ENCODE measurements around the gene ZFAND6.

Gene ZFAND6

DNA sequence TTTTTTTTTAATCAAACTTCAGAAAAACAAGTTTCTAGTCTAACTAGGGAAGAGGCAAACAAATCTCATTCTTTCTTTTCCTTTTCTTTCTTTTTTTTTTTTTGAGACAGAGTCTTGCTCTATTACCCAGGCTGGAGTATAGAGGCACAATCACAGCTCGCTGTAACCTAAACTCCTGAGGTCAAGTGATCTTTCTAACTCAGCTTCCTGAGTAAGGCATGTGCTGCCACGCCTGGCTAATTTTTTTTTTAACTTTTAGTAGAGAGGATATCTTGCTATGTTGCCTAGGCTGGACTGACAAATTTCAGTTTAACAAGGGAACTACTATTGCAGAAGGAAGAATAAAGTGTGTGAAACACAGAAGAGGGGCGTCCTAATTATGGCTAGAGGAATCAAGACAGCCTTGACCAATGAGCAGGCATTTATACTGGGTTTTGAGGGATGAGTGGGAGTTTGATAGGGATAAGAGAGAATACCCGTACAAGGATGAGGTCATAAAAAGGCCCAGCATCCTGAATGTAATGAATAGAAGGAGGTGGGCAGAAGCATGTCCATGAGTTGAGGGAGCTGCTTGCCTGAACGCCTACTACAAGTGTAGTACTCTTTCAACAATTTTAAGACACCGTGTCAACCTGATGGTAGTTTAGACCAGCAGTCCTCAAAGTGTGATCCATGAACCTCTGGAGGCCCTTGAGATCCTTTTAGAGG lies 6.7 kb upstream of the ZFAND6 start:
- DNase-seq (ENCODE audit: low read depth in 2 of 2): no peak

GRCh38 chr15:80055933-80056332 lies 3.5 kb upstream of the ZFAND6 start:
- no peak for DNase-seq (ENCODE audit: low read depth in 2 of 2)

GRCh38 chr15:80058044-80058443 lies 1.4 kb upstream of the ZFAND6 start:
- DNase-seq (ENCODE audit: low read depth in 2 of 2): no peak

DNA sequence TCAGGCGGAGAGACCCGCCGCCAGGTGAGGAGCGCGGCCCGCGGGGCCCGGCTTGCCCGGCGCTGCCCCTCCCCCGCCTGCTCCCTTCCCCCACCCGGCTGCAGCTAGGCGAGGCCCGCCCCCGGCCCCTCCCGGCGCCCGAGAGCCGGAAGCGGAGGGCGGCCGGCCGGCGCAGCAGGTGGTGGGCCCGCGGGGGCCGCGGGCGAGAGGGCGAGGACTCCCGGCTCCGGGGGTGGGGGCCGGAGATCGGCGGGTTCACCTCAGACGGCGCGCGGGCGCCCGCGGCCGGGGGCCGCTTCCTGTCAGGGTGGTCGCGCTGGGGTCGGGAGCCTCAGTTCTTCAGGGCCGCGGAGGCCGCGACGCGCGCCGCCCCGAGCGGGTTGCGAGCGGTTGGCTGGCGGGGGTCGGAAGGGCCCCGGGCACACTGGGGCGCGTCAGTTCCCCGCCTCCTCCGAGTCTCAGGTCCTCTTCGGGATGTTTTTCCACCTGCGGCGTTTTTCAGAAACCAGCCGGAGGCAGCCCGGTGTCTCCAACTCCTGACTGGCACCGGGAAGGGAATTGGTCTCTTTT lies 395 bp downstream of the ZFAND6 start:
- no peak for DNase-seq (ENCODE audit: low read depth in 2 of 2)

DNA sequence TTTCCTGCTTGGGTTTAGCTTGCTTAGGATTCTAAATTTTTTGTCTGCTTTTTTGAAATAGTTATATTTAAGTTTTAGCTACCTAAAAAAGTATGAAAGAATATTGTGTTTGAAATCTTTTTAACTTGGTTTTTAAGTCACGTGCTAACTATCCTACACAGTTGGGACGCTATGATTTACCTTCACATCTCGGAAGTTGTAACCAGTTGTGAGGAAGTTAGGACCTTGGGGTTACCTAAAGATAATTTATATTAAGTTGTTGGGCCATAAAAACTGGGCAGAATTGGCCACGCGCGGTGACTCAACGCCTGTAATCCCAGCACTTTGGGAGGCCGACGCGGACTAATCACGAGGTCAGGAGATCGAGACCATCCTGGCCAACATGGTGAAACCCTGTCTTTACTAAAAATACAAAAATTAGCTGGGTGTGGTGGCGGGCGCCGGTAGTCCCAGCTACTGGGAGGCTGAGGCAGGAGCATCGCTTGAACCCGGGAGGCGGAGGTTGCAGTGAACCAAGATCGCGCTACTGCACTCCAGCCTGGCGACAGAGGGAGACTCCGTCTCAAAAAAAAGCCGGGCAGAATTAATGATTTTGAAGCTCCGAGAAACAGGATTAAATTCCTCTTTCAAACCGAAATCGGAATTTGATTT lies 1.0 kb downstream of the ZFAND6 start:
- DNase-seq (ENCODE audit: low read depth in 2 of 2): no peak

GRCh38 chr15:80061582-80061981 lies 2.1 kb downstream of the ZFAND6 start:
- DNase-seq (ENCODE audit: low read depth in 2 of 2): no peak

- DNase-seq (ENCODE audit: low read depth in 2 of 2): no peak
These were observed 7.4 kb downstream of the ZFAND6 start for GRCh38 chr15:80066912-80067311.

- DNase-seq (ENCODE audit: low read depth in 2 of 2): peak; percentile 35 to 37
These were observed 9.1 kb downstream of the ZFAND6 start for GRCh38 chr15:80068578-80068977.

DNA sequence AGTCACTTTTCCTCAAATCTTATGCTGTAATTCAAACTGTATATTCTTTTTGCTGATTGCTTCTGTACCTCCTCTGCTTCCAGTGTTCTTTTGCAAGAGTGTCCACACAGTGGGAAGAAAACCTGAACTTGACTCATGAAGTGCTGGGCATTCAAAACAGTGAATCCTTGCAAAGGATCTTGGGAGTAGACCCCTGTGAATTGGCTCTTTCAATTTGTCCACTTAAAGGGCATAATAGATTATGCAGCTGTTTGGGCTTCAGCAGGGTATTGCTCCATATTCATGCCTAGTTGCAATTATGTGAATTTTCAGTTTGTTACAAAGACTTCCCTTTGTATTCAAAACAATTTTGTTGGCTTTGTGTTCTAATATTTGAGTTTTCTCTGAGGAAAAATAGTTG lies 11.4 kb downstream of the ZFAND6 start:
- no peak for DNase-seq (ENCODE audit: low read depth in 2 of 2)

GRCh38 chr15:80071652-80072051 lies 12.2 kb downstream of the ZFAND6 start:
- no peak for DNase-seq (ENCODE audit: low read depth in 2 of 2)

- peak; percentile 78 to 81 for DNase-seq (ENCODE audit: low read depth in 2 of 2)
These were observed 13.0 kb downstream of the ZFAND6 start for GRCh38 chr15:80072285-80072994.

GRCh38 chr15:80073197-80073596 lies 13.7 kb downstream of the ZFAND6 start:
- DNase-seq (ENCODE audit: low read depth in 2 of 2): no peak

DNA sequence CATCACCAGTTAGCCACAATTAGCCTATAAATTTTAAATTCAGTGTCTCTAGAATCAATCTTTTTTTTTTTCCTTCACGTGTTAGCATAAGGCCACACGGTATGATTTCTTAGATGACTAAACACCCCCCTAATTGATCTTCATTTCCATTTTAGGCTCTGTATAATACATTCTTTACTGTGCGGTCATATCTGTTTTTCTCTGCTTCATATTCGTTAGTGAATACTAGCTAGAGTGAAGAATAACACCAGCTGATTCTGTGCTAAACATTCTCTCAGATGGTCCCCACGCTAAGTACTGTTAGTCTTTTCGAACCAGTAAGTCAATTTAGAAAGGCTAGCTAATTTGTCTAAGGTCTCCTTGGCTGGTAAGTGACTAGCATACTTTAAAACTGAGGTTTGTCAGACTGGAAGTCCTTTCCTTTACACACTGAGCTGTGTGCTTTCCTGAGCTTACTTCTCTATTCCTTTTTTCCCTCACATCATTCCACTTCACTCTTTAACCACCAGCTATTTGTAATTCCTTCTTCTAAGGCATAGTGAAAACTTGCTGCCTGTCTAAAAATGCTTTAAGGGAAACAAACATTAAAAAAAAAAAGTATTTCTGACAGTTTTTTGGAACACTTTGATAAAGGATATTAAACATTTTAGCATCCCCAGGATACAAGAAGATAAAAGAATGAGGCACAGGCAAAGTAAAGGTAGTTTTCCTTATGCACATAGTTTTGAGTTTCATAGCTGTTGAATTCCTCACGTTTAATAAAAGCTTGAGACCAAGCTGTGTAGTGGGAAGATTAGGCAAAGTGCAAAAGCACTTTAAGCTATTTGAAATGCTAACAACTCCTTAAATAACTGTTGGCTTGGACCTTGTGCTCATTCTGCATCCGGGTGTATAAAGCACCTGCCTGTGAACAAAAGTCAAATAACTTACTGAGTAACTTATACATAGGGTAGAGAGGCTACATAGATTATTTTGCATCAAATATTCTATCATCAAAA lies 17.1 kb downstream of the ZFAND6 start:
- peak; percentile 42 to 49 for DNase-seq (ENCODE audit: low read depth in 2 of 2)

DNA sequence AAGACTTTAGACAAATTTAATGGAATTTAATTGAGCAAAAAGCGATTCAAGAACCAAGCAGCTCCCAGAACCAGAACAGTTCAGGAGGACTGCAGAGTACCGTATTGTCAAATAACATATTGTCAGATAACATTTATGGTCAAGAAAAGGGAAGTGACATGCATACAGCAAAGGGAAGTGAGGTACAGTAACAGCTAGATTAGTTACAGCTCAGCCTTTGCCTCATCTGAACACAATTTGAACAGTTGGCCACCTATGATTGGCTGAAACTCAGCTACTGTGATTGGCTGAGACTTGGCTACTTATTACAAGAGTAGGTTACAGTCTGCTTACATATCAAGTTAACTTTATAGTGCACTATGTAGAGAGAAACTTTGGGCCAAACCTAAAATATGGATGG lies 21.9 kb downstream of the ZFAND6 start:
- DNase-seq (ENCODE audit: low read depth in 2 of 2): no peak

GRCh38 chr15:80087104-80087503 lies 27.6 kb downstream of the ZFAND6 start:
- DNase-seq (ENCODE audit: low read depth in 2 of 2): no peak

DNA sequence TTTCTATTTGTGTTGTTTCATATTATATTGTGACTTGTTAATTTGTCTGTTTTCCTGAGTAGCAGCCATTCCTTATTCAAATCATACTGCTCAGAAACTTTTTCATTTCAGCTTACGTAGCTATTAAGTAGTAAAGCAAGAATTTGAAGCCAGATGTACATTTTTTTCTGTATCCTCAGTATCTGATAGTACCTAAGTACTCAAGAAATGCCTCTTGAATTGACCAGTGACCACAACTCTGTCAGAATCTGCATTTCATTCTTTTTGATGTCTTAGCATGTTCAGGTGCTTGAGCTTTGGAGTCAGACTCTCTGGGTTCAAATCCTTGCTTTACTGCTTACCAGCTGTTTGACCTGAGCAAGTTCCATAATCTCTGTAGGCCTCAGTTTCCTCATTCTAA lies 30.6 kb downstream of the ZFAND6 start:
- no peak for DNase-seq (ENCODE audit: low read depth in 2 of 2)

DNA sequence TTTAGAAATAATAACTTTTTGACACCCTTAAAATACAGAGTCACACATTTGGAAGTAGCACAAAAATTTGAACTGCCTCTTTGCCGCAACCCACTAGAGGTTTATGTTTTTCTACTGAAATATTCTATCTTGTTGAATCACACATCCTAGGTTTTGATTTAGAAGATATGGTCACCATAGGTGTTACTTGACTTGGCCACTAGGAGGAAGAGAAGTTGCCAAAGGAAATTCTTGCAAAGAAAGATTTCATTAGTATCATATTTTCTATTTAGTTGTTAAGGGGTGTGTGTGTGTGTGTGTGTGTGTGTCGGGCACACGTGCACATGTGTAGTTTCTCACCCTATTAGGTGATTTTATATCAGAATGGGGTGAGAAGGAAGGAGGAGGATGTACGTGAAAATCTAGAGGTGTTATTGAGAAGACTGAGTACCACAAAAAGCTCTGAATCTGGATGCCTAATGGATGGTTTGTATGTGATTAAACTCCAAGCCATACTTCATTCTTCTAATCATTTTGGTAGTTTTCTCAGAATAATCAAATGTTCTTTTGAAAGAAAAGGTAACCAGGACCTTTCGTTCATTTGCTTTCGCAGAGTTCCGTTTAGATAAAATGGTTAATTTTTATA lies 31.5 kb downstream of the ZFAND6 start:
- no peak for DNase-seq (ENCODE audit: low read depth in 2 of 2)

DNA sequence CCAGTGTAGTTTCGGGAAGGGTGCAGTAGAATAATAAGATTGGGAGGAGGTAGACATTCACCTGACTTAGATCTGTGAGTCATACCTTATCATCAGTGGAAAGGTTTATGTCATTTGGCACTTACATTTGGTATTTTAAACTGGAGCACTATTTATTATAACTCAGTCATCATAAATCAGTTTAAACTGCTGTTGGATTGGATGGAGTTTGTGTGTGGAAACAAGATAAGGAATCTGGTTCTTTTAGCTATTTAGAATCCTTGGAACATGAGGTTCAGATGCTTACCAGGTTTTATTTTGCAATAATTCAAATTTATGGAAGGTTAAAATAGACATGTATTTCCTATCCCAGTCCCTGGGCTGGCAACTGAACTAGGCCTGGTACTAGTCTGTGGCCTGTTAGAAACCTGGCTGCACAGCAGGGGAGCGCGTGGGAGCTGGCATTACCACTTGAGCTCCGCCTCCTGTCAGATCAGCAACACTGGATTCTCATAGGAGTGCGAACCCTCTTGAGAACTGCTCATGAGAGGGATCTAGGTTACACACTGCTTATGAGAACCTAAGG lies 34.5 kb downstream of the ZFAND6 start:
- no peak for DNase-seq (ENCODE audit: low read depth in 2 of 2)

DNA sequence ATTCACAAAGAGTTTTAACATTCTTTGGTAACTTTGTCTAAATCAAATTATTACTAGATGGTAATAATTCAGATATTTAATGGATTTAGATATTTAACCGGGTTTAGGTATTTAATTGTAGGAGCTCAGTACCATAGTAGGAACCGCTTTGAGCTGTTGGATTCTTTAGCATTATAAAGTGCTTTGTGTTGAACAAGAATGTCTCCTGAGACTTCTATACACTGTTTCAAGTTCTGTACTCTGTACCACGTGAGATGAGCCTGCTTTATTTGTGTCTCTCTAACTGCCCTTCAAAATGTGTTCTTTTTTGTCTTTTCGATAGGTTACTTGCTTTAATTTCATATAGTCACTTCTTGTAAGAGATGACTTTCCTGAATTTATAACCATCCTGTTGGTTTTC lies 36.0 kb downstream of the ZFAND6 start:
- DNase-seq (ENCODE audit: low read depth in 2 of 2): no peak

- DNase-seq (ENCODE audit: low read depth in 2 of 2): no peak
These were observed 36.5 kb downstream of the ZFAND6 start for GRCh38 chr15:80095969-80096368.

DNA sequence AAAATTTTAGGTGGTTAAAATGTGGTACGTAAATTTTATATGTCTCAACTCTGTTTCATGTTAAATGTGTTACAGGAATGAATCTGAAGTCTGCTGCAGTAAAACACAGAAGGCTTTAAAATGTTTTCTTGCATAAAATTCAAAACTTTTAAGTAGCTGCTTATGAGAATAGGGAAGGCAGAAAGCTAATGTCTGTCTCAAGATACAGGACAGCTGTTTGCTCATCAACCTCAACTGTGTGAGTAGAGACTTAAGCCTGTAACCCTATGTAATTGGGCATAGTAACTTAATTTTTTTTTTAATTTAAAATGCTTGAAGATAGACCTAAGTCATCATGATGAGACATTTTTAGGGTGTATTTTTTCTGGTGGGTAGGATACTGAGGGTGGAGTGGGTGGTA lies 38.9 kb downstream of the ZFAND6 start:
- DNase-seq (ENCODE audit: low read depth in 2 of 2): no peak
